Keratinocyte (primary cell): Measurements from ENCODE around the gene SHISA8. TPM values are rescaled to one million over a fixed set of nuclear protein-coding genes. Genes with fewer than 3 reads are reported as not detected.

Source experiments
- DNase-seq: peaks from one replicate; pipeline ENCODE4 v3.0.0-alpha.2; 2011; ENCODE audit warnings: low read depth, missing footprints, low spot score
- FAIRE-seq: peaks from 2 replicates; lab custom pipeline; 2011; peaks lifted over from hg19 to GRCh38; lab: Jason Lieb, UNC
- H2AFZ ChIP-seq: 2 replicates; pipeline ENCODE4 v1.6.0; 2012; ENCODE audit warnings: low read length, control low read depth, inconsistent platforms; ENCODE audit not compliant: control insufficient read depth
- H3K27ac ChIP-seq: 2 replicates; pipeline ENCODE4 v1.5.1; 2011; ENCODE audit warnings: low read length; ENCODE audit not compliant: control insufficient read depth, insufficient read depth
- H3K27me3 ChIP-seq: 3 replicates; pipeline ENCODE4 v1.6.0; 2011; ENCODE audit warnings: low read length; ENCODE audit not compliant: control insufficient read depth, insufficient read depth; ENCODE audit errors: extremely low read depth
- H3K36me3 ChIP-seq, 2 experiments: 2 replicates in 1 of 2; 3 replicates in 1 of 2; pipeline ENCODE4 v1.5.1; 2011; ENCODE audit warnings: low read length in 2 of 2, mild to moderate bottlenecking in 1 of 2; ENCODE audit not compliant: control insufficient read depth in 2 of 2, insufficient read depth in 2 of 2; ENCODE audit errors: extremely low read depth in 1 of 2
- H3K4me1 ChIP-seq: 3 replicates; pipeline ENCODE4 v1.5.1; 2011; ENCODE audit warnings: low read length; ENCODE audit not compliant: control insufficient read depth, insufficient read depth; ENCODE audit errors: extremely low read depth
- H3K4me2 ChIP-seq: 3 replicates; pipeline ENCODE4 v1.6.0; 2011; ENCODE audit warnings: low read depth, low read length; ENCODE audit not compliant: control insufficient read depth, insufficient read depth; ENCODE audit errors: extremely low read depth
- H3K4me3 ChIP-seq, 3 experiments: fragments of 200-600 bp in 1 of 3; sonication (generic) in 1 of 3; 2 replicates in 2 of 3; 3 replicates in 1 of 3; pipeline ENCODE4 v1.5.1; 2011 to 2016; ENCODE audit warnings: low read length in 3 of 3, mild to moderate bottlenecking in 3 of 3, control low read depth in 2 of 3, inconsistent platforms in 1 of 3, low read depth in 1 of 3, mixed read lengths in 1 of 3, mixed run types in 1 of 3, moderate library complexity in 1 of 3; ENCODE audit not compliant: control insufficient read depth in 2 of 3, insufficient read depth in 2 of 3; ENCODE audit errors: extremely low read depth in 1 of 3
- H3K79me2 ChIP-seq: 2 replicates; pipeline ENCODE4 v1.6.0; 2012; ENCODE audit warnings: low read length; ENCODE audit not compliant: control insufficient read depth, insufficient read depth
- H3K9ac ChIP-seq: 3 replicates; pipeline ENCODE4 v1.6.0; 2011; ENCODE audit warnings: low read length; ENCODE audit not compliant: control insufficient read depth, insufficient read depth; ENCODE audit errors: extremely low read depth
- H3K9me1 ChIP-seq: 3 replicates; pipeline ENCODE4 v1.6.0; 2011; ENCODE audit warnings: low read length; ENCODE audit not compliant: control insufficient read depth, insufficient read depth; ENCODE audit errors: extremely low read depth
- H3K9me3 ChIP-seq: 2 replicates; pipeline ENCODE4 v1.5.1; 2012; ENCODE audit warnings: low read depth, low read length; ENCODE audit not compliant: control insufficient read depth
- H4K20me1 ChIP-seq: 3 replicates; pipeline ENCODE4 v1.6.0; 2011; ENCODE audit warnings: low read length; ENCODE audit not compliant: control insufficient read depth, insufficient read depth; ENCODE audit errors: extremely low read depth
- EZH2 ChIP-seq: IDR thresholded peaks from one replicate; pipeline ENCODE4 v1.6.1; 2012; ENCODE audit warnings: inconsistent platforms, mild to moderate bottlenecking, low read length, moderate library complexity
- dilution Hi-C: fragments of 300-500 bp; cut with MboI; formaldehyde crosslinking; loops from one replicate; pipeline ENCODE4 v1.7.0; 2020; ENCODE audit warnings: low sequenced_read_pairs; ENCODE audit not compliant: extremely low pct_ligation_motif_present
- polyA plus RNA-seq, 5 experiments: library from polyadenylated mRNA; depleted of rRNA in 3 of 5; stranded (reverse) in 3 of 5; stranded (forward) in 1 of 5; unstranded in 1 of 5; fragments of >200 nt; gene quantifications; 1 replicate in 1 of 5; 2 replicates in 3 of 5; 3 replicates in 1 of 5; pipeline versions ENCODE4 v1.2.1 to v1.2.3, GENCODE V29; 2011 to 2012; ENCODE audit warnings: missing spikeins in 2 of 5, low read depth in 1 of 5, low replicate concordance in 1 of 5
- TF ChIP-seq, protein P1 (sequence below), 3 experiments: IDR thresholded peaks in 1 of 3; conservative IDR thresholded peaks in 1 of 3; optimal IDR thresholded peaks in 1 of 3; 2 replicates in 2 of 3; 3 replicates in 1 of 3; pipeline versions ENCODE3 to v1.5.1; 2011; ENCODE audit warnings: low read length in 3 of 3, mild to moderate bottlenecking in 3 of 3, moderate library complexity in 2 of 3, control low read depth in 1 of 3, inconsistent platforms in 1 of 3; ENCODE audit not compliant: insufficient read depth in 2 of 3; ENCODE audit errors: extremely low read depth in 1 of 3

The SHISA8 gene
- polyA plus RNA-seq, 1 donor (not counting 4 experiments of a cell fraction or from before 2014, with no cell fraction given) = not detected

DNA sequence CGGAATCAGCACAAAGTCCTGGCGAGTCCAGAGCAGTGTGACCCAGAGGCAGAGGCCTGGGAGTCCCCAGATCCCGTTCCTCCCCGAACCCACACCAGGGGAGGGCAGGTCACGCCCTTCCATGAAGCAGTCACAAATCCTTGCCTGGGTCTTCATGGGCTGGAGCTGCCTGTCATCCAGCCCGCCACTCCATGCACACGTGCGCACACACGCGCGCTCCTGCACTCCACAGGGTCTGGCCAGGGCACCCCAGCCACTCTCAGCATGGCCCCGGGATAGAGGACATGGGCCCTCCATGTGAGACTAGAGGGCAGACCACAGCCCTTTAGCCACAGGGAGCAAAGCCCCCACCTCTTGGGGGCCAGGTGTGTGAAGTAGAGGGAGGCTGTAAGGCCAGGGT is 17.5 kb upstream of the SHISA8 start:
- H3K27me3 ChIP-seq = no peaks in the 10 kb centered on the region
- no peaks in the 10 kb centered on the region for H3K9me3 ChIP-seq
- no peaks in the 10 kb centered on the region for H4K20me1 ChIP-seq
- H3K4me3 ChIP-seq = no peak overlapping the region
- no peak overlapping the region for H3K9ac ChIP-seq
- TF ChIP-seq, protein P1, sequence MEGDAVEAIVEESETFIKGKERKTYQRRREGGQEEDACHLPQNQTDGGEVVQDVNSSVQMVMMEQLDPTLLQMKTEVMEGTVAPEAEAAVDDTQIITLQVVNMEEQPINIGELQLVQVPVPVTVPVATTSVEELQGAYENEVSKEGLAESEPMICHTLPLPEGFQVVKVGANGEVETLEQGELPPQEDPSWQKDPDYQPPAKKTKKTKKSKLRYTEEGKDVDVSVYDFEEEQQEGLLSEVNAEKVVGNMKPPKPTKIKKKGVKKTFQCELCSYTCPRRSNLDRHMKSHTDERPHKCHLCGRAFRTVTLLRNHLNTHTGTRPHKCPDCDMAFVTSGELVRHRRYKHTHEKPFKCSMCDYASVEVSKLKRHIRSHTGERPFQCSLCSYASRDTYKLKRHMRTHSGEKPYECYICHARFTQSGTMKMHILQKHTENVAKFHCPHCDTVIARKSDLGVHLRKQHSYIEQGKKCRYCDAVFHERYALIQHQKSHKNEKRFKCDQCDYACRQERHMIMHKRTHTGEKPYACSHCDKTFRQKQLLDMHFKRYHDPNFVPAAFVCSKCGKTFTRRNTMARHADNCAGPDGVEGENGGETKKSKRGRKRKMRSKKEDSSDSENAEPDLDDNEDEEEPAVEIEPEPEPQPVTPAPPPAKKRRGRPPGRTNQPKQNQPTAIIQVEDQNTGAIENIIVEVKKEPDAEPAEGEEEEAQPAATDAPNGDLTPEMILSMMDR (optimal IDR thresholded peaks at IDR 0.05 in 1 of 3, IDR thresholded peaks at IDR 0.05 in 1 of 3, conservative IDR thresholded peaks at IDR 0.05 in 1 of 3; ENCODE audit: extremely low read depth in 1 of 3, insufficient read depth in 2 of 3, low read length in 3 of 3) = no peak
- no peak for TF ChIP-seq EZH2
- dilution Hi-C loops = no loop called here
- H2AFZ ChIP-seq = no peak overlapping the region
- FAIRE-seq (no peak), DNase-seq (no peak)
- H3K9me1 ChIP-seq = no peaks in the 10 kb centered on the region
- H3K4me1 ChIP-seq = no peaks in the 10 kb centered on the region
- no peak overlapping the region for H3K4me2 ChIP-seq
- H3K27ac ChIP-seq = no peak overlapping the region
- no peaks in the 10 kb centered on the region for H3K79me2 ChIP-seq
- no peaks in the 10 kb centered on the region for H3K36me3 ChIP-seq

DNA sequence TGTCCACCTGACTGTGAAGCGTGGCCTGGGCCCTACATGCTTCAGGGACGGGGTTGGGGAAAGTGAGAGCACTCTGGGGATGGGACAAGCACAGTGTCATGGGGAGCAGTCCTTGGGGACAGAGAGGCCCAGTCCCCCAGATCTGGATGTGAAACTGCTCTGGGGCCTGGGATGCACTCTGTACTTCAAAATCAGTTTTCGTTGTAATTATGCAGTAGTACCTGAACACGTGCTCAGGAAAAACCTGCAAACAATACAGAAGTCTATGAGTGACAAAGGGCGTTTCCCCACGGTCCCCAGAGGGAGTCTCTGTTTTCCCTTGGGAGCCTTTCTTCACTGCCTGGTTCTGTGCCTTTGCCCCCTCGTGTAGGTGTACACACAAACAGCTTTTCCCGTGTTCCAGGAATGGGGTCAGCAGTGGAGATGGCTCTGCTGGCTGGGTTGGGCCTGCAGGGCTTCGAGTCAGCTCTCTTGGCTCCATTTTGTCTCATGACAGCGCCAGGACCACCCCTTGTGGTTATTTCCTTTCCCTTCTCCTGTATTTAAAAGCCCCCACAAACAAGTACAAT is 16.9 kb upstream of the SHISA8 start:
- dilution Hi-C loops = no loop called here
- no peak overlapping the region for H3K9ac ChIP-seq
- no peaks in the 10 kb centered on the region for H3K9me1 ChIP-seq

More for the DNA sequence above, 16.9 kb upstream of the SHISA8 start:
- Histone ChIP-seq H3K9me3 (no peaks in the 10 kb centered on the region), H3K4me2 (no peak overlapping the region), H3K36me3 (no peaks in the 10 kb centered on the region), H3K4me3 (no peak overlapping the region), H2AFZ (no peak overlapping the region), H4K20me1 (no peaks in the 10 kb centered on the region), H3K27ac (no peak overlapping the region), H3K4me1 (no peaks in the 10 kb centered on the region), H3K27me3 (no peaks in the 10 kb centered on the region), H3K79me2 (no peaks in the 10 kb centered on the region)
- DNase-seq (no peak), FAIRE-seq (no peak)
- TF ChIP-seq EZH2 = no peak
- TF ChIP-seq, protein P1 (optimal IDR thresholded peaks at IDR 0.05 in 1 of 3, IDR thresholded peaks at IDR 0.05 in 1 of 3, conservative IDR thresholded peaks at IDR 0.05 in 1 of 3; ENCODE audit: extremely low read depth in 1 of 3, insufficient read depth in 2 of 3, low read length in 3 of 3) = no peak
